ELR (cell line): ENCODE results near the gene MED23.
A peak's percentile ranks its signal among the peaks of the same experiment; 100 is the strongest.

Experiments
- DNase-seq: peaks from one replicate; pipeline ENCODE4 v3.0.0-alpha.2; 2015; ENCODE audit warnings: low read depth

The MED23 gene

GRCh38 chr6:131627724-131628682, at the start of gene MED23:
TSS of gene MED23 (minus strand) at chr6:131628242. CDS start at chr6:131628049, 193 bp downstream.
- DNase-seq: peak; percentile 94

DNA sequence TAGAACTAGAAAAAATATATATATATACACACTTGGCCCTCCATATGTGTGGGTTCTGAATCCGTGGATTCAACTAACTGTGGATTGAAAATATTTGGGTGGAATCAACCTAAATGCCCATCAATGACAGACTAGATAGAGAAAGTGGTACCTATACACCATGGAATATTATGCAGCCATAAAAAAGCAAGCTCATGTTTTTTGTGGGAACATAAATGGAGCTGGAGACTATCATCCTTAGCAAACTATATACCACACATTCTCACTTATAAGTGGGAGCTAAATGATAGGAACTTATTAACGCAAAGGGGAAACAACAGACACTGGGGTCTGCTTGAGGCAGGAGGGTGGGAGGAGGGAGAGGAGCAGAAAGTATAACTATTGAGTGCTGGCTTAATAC, 45.1 kb upstream of the MED23 start:
- no peak for DNase-seq

GRCh38 chr6:131669891-131670290, 41.8 kb upstream of the MED23 start:
- no peak for DNase-seq

- no peak for DNase-seq
These were observed 35.6 kb upstream of the MED23 start for GRCh38 chr6:131663578-131664165.

- peak; percentile 78 for DNase-seq
These were observed 32.2 kb upstream of the MED23 start for GRCh38 chr6:131660195-131660594.

- DNase-seq: no peak
These were observed 30.2 kb upstream of the MED23 start for GRCh38 chr6:131658287-131658686.

DNA sequence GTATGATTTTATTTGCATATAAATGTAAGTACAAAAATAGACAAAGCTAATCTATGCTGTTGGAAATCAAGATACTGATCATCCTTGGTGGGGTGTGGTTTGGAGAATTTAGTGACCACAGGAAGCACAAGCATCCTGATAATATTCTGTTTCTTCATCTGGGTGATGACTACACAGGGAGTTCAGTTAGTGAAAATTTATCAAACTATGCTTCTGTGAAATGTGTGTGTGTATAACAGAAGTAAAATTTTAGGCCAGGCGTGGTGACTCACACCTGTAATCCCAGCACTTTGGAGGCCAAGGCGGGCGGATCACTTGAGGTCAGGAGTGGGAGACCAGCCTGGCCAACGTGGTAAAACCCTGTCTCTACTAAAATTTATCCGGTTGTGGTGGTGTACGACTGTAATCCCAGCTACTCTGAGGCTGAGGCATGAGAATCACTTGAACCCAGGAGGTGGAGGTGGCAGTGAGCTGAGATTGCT, 29.6 kb upstream of the MED23 start:
- DNase-seq: peak; percentile 89

DNA sequence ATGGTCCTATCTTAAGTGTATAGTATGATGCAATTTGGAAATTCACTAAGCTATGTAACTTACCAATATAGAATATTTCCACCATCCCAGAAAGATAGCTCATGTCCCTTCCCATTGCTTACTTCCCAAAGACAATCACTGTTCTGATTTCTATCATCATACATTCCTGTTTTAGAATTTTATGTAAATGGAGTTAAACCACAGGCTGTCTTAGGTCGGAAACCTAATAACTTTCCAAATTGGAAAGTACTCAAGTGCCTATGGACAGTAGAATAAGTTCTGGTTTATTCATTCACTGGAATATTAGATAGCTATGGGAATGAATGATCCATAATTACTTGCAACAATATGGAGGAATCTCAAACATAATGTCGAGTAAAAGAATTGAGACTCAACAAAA, 29.2 kb upstream of the MED23 start:
- DNase-seq: peak; percentile 12

- DNase-seq: no peak
These were observed 28.6 kb upstream of the MED23 start for GRCh38 chr6:131656667-131657066.

- no peak for DNase-seq
These were observed 27.9 kb upstream of the MED23 start for GRCh38 chr6:131655951-131656350.

DNA sequence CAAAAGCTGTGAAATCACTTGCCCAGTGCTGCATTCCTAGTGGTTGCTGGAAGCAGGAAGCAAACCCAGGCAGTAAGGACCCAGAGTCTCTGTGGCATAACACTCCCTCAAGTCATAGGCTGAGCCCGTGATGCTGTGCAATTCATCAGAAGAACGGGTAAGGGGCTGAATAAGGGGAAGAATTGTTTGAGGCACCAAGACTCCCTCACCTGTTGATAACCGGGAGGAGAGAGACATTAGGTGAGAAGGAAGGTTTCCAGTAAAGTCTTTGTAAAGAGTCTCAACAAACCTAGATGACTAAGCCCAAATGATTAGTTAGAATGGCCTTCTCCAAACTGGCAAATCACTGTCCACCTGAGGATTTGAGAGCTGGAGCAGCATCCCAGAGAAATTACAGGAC, 27.3 kb upstream of the MED23 start:
- DNase-seq: no peak

DNA sequence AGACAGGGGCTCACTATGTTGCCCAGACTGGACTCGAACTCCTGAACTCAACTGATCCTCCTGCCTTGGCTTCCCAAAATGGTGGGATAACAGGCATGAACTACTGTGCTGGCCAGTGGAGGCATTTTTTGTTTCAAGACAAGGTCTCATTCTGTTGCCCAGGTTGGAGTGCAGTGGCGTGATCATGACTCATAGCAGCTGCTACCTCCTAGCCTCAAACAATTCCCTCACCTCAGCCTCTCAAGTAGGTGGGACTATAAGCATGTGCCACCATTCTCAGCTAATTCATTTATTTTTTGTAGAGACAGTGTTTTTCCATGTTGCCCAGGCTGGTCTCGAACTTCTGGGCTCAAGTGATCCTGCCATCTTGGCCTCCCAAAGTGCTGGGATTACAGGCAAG, 26.3 kb upstream of the MED23 start:
- no peak for DNase-seq

- DNase-seq: peak; percentile 58
These were observed 24.4 kb upstream of the MED23 start for GRCh38 chr6:131652472-131652871.

DNA sequence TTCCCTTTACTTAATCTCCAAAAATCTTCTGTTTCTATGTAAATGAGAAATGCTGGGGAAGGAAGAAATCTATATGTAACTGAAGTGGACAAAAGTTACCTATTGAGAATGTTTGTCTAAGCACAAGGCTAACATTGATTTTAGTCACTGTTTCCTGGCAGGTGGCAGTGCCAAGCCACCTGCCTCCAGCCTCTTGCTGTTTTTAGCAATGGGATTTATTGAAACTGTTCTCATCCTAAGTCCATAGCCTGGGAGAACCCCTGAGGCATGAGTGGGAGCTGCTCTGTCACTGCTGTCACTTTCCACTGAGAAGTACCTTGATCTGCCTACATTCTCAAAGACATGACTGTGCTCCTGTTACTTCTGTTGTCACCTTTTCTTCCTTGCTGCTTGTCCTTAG, 23.7 kb upstream of the MED23 start:
- no peak for DNase-seq

DNA sequence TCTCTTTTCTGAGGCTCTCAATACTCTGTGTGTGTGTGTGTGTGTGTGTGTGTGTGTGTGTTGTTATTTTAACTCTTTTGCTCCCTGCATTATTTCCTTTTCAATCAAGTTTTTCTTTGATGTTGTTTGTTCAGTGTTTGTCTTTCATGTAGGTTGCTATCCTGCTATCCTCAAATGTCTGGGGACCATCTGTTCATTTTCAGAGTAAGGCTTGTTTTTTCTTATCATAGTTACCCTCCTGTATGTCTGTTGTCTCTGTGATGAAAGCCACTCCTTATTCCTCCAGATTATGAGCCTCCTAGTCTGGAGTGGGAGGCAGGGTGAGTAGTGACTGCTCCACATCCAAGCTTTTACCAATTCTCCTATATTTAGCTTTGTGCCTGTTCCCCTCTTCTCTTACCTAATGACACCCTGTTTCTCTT, 18.2 kb upstream of the MED23 start:
- no peak for DNase-seq

DNA sequence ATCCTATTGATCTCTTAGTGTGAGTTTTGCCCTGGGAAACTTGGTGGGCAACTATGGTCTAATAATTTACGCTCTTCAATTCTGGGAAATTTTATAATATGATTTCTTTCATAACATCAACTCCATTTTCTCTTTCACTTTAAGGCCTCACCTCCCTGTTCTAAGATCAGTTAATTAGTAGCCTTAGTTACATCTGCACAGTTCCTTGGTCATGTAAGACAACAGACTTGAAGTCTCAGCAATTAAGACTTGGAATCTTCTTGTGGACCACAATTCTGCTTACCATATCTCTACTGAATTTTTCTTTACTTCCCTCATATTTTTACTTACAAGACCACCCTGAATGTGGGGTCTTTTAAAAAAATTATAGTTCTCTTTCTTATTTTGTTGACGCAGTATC, 17.8 kb upstream of the MED23 start:
- no peak for DNase-seq

GRCh38 chr6:131644921-131645320, 16.9 kb upstream of the MED23 start:
- no peak for DNase-seq

- no peak for DNase-seq
These were observed 15.9 kb upstream of the MED23 start for GRCh38 chr6:131643855-131644460.

DNA sequence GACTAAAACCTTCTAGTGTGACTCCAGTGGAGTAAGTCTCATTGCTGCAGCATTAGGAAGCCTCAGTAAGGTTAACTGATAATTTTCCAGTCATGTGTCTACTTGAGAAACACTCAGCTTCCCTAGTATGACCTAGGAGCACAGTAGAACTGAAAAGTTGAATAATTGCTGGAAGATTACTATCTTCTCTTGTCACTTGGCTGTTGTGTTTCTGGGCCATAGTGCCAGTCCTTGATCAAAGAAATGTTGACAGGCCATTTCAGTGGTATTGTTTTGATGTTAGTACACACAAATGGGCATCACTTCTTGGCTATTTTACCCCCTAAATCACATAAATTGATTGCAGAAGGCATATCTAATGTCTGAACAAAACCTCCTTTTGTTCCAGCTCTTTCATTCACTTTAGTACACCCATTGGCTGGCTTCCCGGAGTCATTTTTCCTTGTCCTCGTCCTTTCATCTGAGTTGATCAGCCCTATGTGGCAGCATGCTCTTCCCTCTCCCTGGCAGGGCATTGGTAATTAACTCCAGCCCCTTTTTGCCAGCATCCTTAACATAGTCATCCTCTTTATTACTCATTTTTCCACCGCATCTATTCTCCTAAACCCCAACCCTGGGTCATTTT, 15.1 kb upstream of the MED23 start:
- DNase-seq: no peak

DNA sequence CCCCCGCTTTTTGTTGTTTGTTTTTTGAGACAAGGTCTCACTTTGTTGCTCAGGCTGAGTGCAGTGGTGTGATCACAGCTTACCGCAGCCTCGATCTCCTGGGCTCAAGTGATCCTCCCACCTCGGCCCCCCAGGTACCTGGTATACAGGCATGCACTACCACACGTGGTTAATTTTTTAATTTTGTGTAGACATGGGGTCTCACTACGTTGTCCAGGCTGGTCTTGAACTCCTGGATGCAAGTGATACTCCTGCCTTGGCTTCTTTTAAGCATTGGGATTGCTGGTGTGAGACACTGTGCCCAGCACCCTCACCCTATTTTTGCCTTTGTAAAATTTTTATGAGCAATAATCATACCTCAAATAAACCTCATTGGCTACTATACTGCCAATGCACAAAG, 14.5 kb upstream of the MED23 start:
- no peak for DNase-seq

DNA sequence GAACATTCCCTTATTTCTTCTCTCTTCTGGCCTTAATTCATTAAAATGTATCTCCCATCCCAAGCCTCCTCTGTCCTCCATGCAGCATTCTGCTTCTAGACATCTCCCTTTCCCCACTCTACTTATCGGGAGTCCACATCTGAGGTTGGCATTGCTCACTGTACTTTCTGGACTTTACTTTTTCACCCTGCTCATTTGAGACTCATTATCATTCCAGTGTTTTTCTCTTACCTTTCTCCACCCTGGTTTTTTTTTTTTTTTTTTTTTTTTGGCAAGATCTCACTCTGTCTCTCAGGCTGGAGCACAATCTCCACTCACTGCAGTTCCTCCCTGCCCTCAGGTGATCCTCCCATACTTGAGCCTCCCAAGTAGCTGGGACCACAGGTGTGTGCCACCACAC, 13.5 kb upstream of the MED23 start:
- no peak for DNase-seq

DNA sequence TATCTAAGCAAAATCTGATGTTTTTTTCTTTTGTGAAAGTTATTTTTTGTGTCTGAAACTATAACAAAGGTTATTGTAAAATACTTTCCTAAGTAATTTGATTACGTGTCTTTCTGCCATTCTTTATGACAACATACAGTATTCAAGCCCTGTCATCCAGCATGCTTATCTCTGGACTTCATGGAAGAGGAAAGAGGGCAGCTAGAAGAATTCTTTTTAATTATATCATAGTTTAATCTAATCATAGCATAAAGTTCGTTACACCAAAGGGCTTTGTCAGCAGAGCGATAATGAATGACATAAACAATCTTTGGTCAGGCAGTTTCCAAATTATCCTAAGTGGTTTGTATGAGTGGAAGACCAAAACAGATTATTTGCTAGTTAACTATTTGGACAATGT, 12.5 kb upstream of the MED23 start:
- no peak for DNase-seq
